Caco-2 (cell line): ENCODE data around the gene TSPAN9. TPM values are rescaled to one million over a fixed set of nuclear protein-coding genes. Genes with fewer than 3 reads are reported as not detected.

ENCODE experiments used
- BruUV-seq: library from RNA; stranded (reverse); fragments of 400-500 nt; replicated peaks from 2 replicates; lab custom pipeline; 2021; lab: Mats Ljungman, UMichigan
- CTCF ChIA-PET: fragments of 300-600 bp; sonication (Branson Sonifier 250); formaldehyde crosslinking; loops from one replicate; lab custom pipeline; 2022; ENCODE audit warnings: antibody characterized with exemption; lab: Charles Lee
- POLR2A ChIA-PET: fragments of 300-600 bp; sonication (Branson Sonifier 250); formaldehyde crosslinking; loops from one replicate; lab custom pipeline; 2022; ENCODE audit warnings: antibody characterized with exemption; lab: Charles Lee
- DNase-seq, 2 experiments: peaks; one replicate each; pipeline versions ENCODE4 v3.0.0 to v3.0.0-alpha.2; 2020 to 2022
- H3K27me3 ChIP-seq: replicated peaks from 2 replicates; pipeline ENCODE4 v1.6.0; 2011; ENCODE audit warnings: low read length; ENCODE audit not compliant: control insufficient read depth, insufficient read depth
- H3K36me3 ChIP-seq: 2 replicates; pipeline ENCODE4 v1.5.1; 2011; ENCODE audit warnings: low read length; ENCODE audit not compliant: control insufficient read depth, insufficient read depth
- H3K4me1 ChIP-seq: fragments of 250-450 bp; sonication (Bioruptor Pico); 2 replicates; pipeline ENCODE4 v1.5.1; 2020; ENCODE audit warnings: mild to moderate bottlenecking
- H3K4me3 ChIP-seq: 2 replicates; pipeline ENCODE4 v1.5.1; 2011; ENCODE audit warnings: low read depth, mild to moderate bottlenecking, control low read depth, low read length
- H3K9me3 ChIP-seq: fragments of 250-450 bp; sonication (Bioruptor Pico); 2 replicates; pipeline ENCODE4 v1.5.1; 2020; ENCODE audit warnings: mild to moderate bottlenecking, moderate library complexity
- H3K27ac Mint-ChIP-seq: one replicate; pipeline ENCODE4 v1.8.0; 2022; ENCODE audit warnings: mixed read lengths; ENCODE audit not compliant: unreplicated experiment
- H3K27me3 Mint-ChIP-seq: one replicate; pipeline ENCODE4 v1.8.0; 2022; ENCODE audit warnings: mixed read lengths; ENCODE audit not compliant: insufficient read depth, unreplicated experiment
- H3K36me3 Mint-ChIP-seq: one replicate; pipeline ENCODE4 v1.8.0; 2022; ENCODE audit warnings: mild to moderate bottlenecking, mixed read lengths; ENCODE audit not compliant: insufficient read depth, unreplicated experiment
- H3K4me1 Mint-ChIP-seq: one replicate; pipeline ENCODE4 v1.8.0; 2022; ENCODE audit warnings: low read depth, mixed read lengths; ENCODE audit not compliant: unreplicated experiment
- H3K4me3 Mint-ChIP-seq: one replicate; pipeline ENCODE4 v1.8.0; 2022; ENCODE audit warnings: mild to moderate bottlenecking, moderate library complexity, mixed read lengths; ENCODE audit not compliant: unreplicated experiment
- H3K9me3 Mint-ChIP-seq: one replicate; pipeline ENCODE4 v1.8.0; 2022; ENCODE audit warnings: mixed read lengths; ENCODE audit not compliant: unreplicated experiment
- CTCF ChIP-seq, 2 experiments: fragments of 200-600 bp in 1 of 2; IDR thresholded peaks; 1 replicate in 1 of 2; 2 replicates in 1 of 2; pipeline versions ENCODE4 v1.5.1 to v1.8.0; 2011 to 2022; ENCODE audit warnings: antibody characterized with exemption in 1 of 2, control low read depth in 1 of 2, inconsistent platforms in 1 of 2, low read depth in 1 of 2, low read length in 1 of 2, mild to moderate bottlenecking in 1 of 2, moderate library complexity in 1 of 2; ENCODE audit not compliant: insufficient read depth in 1 of 2, severe bottlenecking in 1 of 2, unreplicated experiment in 1 of 2
- intact Hi-C: fragments of 100-400 bp; cut with micrococcal nuclease; formaldehyde crosslinking; loops from one replicate; pipeline ENCODE4 v1.10.0; 2022; ENCODE audit not compliant: unreplicated experiment
- total RNA-seq: library from RNA; stranded (reverse); gene quantifications from 2 replicates; pipeline ENCODE4 v1.2.3, GENCODE V29; 2022

Gene TSPAN9
- total RNA-seq, 1 experiment from 2014 or later, result 49.1 TPM

- TF ChIP-seq CTCF (IDR thresholded peaks at IDR 0.05; ENCODE audit: insufficient read depth in 1 of 2, low read depth in 1 of 2, low read length in 1 of 2, severe bottlenecking in 1 of 2, unreplicated experiment in 1 of 2), result no peak
- Mint-ChIP-seq H3K36me3 (no peaks in the 10 kb centered on the region), H3K4me1 (no peaks in the 10 kb centered on the region), H3K27ac (no peak overlapping the region), H3K9me3 (no peaks in the 10 kb centered on the region), H3K27me3 (no peaks in the 10 kb centered on the region), H3K4me3 (no peak overlapping the region)
- H3K36me3 ChIP-seq, result no peaks in the 10 kb centered on the region
- H3K9me3 ChIP-seq, result no peaks in the 10 kb centered on the region
- DNase-seq, result no peak
- H3K4me1 ChIP-seq, result no peaks in the 10 kb centered on the region
- ChIA-PET POLR2A (no interaction called here), CTCF (no interaction called here)
- H3K27me3 ChIP-seq, result no peaks in the 10 kb centered on the region
- BruUV-seq, result no TSS peak
- intact Hi-C loops, result no loop called here
- H3K4me3 ChIP-seq, result no peak overlapping the region
These were observed 192.4 kb downstream of the TSPAN9 start for GRCh38 chr12:3269594-3269993.

GRCh38 chr12:3271146-3271545 is 194.0 kb downstream of the TSPAN9 start:
- BruUV-seq, result no TSS peak
- Histone ChIP-seq H3K4me3 (no peak overlapping the region), H3K36me3 (no peaks in the 10 kb centered on the region), H3K27me3 (no peaks in the 10 kb centered on the region), H3K9me3 (no peaks in the 10 kb centered on the region), H3K4me1 (no peaks in the 10 kb centered on the region)
- Mint-ChIP-seq H3K9me3 (no peaks in the 10 kb centered on the region), H3K27ac (no peak overlapping the region), H3K4me3 (no peak overlapping the region), H3K4me1 (no peaks in the 10 kb centered on the region), H3K27me3 (no peaks in the 10 kb centered on the region), H3K36me3 (no peaks in the 10 kb centered on the region)
- ChIA-PET CTCF (interaction anchor here (1.0 kb wide), 1 partner anchor 29 kb away, joined by 5 read pairs; no protein-coding TSS in a partner anchor), POLR2A (no interaction called here)
- no peak for TF ChIP-seq CTCF (IDR thresholded peaks at IDR 0.05; ENCODE audit: insufficient read depth in 1 of 2, low read depth in 1 of 2, low read length in 1 of 2, severe bottlenecking in 1 of 2, unreplicated experiment in 1 of 2)
- intact Hi-C loops, result no loop called here
- no peak for DNase-seq

GRCh38 chr12:3271639-3272038 is 194.5 kb downstream of the TSPAN9 start:
- no peaks in the 10 kb centered on the region for H3K4me1 ChIP-seq
- no peaks in the 10 kb centered on the region for H3K27me3 ChIP-seq
- Mint-ChIP-seq H3K27ac (no peak overlapping the region), H3K4me3 (no peak overlapping the region), H3K36me3 (no peaks in the 10 kb centered on the region), H3K9me3 (no peaks in the 10 kb centered on the region), H3K4me1 (no peaks in the 10 kb centered on the region), H3K27me3 (no peaks in the 10 kb centered on the region)
- ChIA-PET CTCF (interaction anchor here (0.9 to 1.0 kb wide), 2 partner anchors 28 to 136 kb away, joined by 3 to 5 read pairs; no protein-coding TSS in a partner anchor), POLR2A (no interaction called here)
- no peak for TF ChIP-seq CTCF (IDR thresholded peaks at IDR 0.05; ENCODE audit: insufficient read depth in 1 of 2, low read depth in 1 of 2, low read length in 1 of 2, severe bottlenecking in 1 of 2, unreplicated experiment in 1 of 2)
- no TSS peak for BruUV-seq
- H3K4me3 ChIP-seq, result no peak overlapping the region
- intact Hi-C loops, result no loop called here
- no peaks in the 10 kb centered on the region for H3K36me3 ChIP-seq
- DNase-seq, result no peak
- no peaks in the 10 kb centered on the region for H3K9me3 ChIP-seq
